EH (cell line): ENCODE measurements around the gene MESP1.
"Not testable (repeated sequence)": the region's sequence is repeated elsewhere in the genome, so short reads cannot be mapped to it uniquely, and the experiment has no call there.

Experiments
- DNase-seq: peaks from one replicate; pipeline ENCODE4 v3.0.0-alpha.2; 2015; ENCODE audit warnings: low read depth

Gene MESP1, protein sequence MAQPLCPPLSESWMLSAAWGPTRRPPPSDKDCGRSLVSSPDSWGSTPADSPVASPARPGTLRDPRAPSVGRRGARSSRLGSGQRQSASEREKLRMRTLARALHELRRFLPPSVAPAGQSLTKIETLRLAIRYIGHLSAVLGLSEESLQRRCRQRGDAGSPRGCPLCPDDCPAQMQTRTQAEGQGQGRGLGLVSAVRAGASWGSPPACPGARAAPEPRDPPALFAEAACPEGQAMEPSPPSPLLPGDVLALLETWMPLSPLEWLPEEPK

DNA sequence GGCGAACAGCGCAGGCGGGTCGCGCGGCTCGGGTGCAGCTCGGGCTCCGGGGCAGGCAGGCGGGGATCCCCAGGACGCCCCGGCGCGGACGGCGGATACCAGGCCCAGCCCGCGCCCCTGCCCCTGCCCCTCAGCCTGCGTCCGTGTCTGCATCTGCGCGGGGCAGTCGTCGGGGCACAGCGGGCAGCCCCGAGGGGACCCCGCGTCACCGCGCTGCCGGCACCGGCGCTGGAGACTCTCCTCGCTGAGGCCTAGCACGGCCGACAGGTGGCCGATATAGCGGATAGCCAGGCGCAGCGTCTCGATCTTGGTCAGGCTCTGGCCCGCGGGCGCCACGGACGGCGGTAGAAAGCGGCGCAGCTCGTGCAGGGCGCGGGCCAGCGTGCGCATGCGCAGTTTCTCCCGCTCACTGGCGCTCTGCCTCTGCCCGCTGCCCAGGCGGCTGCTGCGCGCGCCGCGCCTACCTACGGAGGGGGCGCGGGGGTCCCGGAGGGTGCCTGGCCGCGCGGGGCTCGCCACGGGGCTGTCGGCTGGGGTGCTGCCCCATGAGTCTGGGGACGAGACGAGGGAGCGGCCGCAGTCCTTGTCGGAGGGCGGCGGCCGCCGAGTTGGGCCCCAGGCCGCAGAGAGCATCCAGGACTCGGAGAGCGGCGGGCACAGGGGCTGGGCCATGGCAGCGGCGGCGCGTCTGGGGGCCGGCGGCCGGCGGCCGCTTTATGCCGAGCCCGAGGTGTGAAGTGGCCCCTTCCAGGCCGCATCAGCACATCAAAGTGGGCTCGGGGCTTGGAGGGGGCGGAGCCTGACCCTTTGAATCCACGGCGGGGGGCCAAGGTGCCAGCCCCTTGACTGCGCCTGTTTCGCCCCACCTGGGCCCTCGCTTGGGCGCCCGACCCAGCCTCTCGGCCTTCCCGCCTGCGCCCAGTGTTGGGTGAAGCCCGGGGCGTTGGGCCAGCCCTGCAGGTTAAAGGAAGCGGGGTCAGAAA, at the start of gene MESP1:
TSS of gene MESP1 (minus strand) at position 690 of the 983 bp plus-strand sequence. CDS start at position 672, 18 bp downstream.
- peak; percentile 92 for DNase-seq

DNA sequence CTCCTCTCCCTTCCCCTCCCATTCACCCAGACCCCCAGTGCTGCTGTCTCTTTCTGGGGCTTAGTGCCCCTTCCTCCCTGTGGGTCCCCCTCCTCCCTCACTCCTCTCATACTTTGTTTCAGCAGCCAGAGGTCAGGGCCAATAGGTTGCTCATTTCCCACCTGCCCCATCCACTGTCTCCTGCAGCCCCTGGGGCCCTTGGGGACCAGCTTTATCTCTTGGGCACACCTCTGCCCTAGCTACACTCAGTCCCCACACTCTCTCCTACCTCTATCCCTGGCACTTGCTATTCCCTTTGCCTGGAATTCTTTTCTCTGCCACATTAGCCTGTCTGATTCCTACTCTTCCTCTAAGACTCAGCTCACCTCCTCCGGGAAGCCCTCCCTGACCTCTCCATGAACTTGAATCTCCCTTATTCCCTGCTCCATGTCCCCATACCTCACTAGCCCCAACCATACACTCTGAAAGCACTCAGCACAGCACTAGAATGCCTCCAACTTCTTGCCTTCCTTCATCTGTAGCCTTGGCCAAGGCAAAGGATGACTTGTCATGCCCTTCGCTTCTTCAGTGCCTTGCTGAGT, 49.0 kb upstream of the MESP1 start:
- DNase-seq: no peak

DNA sequence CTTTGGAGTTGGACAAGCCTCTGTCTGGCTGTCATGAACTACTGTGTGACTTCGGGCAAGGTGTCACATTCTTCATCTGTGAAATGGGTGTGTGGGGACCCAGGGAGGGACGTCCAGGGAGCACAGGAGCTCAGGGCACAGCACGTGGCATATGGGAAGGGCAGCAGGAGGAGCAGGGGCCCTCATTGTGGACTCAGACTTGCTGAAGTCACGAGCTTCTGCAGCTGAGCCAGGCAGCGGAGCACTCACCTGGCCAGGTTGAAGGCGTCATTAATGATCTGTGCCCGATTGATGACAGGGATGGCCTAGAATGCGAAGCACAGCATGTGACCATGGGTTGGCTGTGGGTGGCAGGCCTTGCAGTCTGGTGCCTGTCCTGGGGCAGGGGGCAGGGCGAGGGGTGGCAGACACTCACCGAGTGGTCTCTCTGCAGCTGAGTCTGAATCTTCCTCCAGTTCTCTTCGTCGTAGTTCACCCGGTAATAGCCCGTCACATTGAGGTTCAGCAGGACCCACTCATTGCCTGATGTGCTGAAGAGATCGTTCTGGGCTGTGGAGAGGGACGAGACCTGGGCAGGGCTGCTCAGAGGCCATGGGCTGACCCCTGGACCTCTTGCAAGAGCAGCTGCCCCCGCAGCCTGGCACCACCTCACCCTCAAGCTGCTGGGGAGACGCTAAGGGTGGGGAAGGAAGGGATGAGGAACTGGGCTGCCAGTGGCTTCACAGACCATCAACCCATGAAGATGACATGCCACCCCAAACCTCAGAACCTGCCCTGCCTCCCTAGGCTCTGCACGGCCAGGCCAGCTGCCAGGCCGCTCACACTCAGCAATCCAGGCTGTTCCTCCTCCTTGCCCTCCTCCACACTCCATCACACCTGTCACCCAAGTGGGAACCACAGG, 48.2 kb upstream of the MESP1 start:
- DNase-seq: no peak

GRCh38 chr15:89797678-89798201, 46.7 kb upstream of the MESP1 start:
- DNase-seq: no peak

- no peak for DNase-seq
These were observed 44.9 kb upstream of the MESP1 start for GRCh38 chr15:89795996-89796395.

DNA sequence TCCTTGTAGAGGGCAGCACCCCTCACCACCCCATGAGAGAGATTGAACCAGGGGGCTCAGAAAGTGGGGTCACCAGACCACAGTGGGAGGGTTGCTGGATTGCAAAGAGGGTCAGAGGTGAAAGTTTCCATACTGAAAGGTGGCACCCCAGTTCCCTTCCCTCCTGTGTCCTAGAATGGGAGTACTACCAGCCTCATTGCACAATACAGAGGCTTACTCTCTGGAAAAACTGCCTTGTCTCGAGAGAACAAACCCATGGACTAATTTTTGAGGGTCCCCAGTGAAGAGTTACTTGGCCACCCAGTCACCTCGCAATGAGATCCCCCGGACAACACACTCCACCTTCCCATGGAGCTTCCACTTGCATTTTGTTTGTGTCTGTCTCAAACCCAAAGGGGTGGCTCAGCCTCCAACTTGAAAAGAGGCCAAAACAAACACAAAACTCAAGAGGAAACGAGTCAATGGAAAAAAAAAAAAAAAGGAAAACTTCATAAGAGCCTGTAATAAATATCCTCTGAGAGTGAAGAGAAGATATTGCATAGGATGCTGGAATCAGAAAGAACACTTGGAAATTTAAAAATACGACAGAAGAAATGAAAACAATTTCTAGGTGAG, 43.7 kb upstream of the MESP1 start:
- peak; percentile 77 for DNase-seq

- DNase-seq: no peak
These were observed 41.2 kb upstream of the MESP1 start for GRCh38 chr15:89792106-89792805.

GRCh38 chr15:89790661-89791060, 39.6 kb upstream of the MESP1 start:
- DNase-seq: no peak

DNA sequence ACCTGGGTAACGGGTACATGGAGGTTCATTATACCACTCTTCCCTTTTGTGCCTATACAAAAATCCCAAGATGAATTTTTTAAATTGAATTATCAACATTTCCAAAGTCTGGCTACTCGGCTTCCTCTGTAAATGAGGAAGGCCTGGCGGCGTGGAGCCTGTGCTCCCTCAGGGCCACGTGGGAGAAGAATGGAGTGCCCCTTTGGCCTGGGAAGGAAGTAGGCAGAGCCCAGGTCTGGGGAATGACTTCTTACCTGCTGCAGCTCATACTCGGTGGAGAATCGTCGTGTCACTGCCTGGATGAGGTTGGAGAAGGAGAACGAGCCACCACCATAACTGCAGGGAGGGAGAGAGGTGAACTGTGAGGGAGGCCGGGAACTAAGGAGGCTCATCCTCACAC, 39.2 kb upstream of the MESP1 start:
- no peak for DNase-seq

GRCh38 chr15:89788585-89788984, 37.5 kb upstream of the MESP1 start:
- not testable (repeated sequence) for DNase-seq

- DNase-seq: no peak
These were observed 36.9 kb upstream of the MESP1 start for GRCh38 chr15:89787944-89788343.

DNA sequence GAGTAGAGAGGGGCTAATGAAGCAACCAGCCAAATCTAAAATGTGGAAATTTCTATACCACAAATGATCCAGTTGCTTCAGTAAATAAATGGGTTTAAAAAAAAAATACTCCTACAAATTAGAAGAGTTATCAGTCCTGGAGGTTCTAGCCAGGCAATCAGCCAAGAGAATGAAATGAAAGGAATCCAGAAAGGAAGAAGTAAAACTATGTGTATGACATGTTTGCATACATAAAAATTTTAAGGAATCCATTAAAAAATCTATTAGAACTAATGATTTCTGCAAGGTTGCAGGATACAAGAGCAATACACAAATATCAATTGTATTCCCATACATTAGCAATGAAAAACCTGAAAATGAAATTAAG, 34.7 kb upstream of the MESP1 start:
- DNase-seq: peak; percentile 72

- DNase-seq: no peak
These were observed 34.2 kb upstream of the MESP1 start for GRCh38 chr15:89785064-89785773.

DNA sequence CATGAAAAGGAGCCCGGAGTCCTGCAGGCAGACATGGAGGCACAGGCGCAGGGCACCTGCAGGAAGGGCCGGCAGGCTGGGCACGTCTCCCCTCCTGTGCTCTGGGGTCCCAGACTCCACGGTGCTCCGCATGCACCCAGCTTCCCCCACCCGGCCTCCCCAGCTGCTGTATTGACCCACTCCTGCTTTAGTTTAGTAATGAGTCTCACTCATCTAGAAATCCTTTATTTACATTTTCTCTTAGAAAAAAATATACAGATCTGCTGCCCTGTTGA, 33.6 kb upstream of the MESP1 start:
- no peak for DNase-seq

DNA sequence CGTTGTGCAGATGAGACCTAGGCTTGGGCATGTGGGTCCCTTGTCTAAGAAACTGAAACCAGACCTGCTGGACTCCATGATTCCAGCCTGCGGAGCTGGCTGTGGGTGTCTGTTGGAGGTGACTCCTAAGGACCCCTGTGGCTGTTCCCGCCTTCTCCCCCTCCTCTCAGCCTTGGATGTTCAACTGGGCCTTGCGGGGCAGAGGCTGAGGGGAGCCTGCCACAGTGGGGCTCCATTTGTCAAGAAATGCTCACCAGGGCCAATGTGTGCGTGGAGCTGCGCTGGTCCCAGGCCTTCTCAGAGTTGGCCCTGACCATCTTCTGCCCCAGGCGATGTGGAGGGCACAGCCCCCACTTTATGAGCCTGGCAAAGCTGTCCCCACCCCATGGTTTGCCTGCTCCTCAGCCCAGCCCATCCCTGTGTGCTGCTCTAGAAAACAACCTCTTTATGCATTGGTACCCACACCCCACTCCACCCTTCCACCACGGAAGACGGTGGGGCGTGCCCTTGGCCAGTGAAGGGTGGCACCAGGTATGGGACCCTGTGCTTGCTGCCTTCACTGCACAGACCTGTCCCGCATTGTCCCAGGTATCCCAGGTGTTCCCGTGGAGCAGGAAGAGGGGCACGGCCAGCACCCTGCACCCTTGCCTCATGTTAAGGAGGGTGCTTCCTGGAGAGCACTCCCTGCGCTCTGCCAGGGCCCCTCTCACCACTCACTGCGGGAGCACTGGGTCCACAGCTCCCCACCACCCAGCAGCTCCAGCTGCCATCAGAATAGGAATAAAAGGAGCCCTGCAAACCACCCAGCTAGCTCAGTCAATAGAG, 33.0 kb upstream of the MESP1 start:
- peak; percentile 56 for DNase-seq

- peak; percentile 54 for DNase-seq
These were observed 32.2 kb upstream of the MESP1 start for GRCh38 chr15:89783111-89783860.

DNA sequence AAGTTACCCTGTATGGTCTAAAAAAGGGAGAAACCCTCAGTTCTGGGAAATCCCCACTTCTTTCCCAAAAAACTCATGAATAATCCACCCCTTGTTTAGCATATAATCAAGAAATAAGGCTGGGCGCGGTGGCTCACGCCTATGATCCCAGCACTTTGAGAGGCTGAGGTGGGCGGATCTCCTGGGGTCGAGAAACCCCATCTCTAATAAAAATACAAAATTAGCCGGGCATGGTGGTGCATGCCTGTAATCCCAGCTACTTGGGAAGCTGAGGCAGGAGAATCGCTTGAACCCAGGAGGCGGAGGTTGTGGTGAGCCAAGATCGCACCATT, 31.5 kb upstream of the MESP1 start:
- DNase-seq: not testable (repeated sequence)

DNA sequence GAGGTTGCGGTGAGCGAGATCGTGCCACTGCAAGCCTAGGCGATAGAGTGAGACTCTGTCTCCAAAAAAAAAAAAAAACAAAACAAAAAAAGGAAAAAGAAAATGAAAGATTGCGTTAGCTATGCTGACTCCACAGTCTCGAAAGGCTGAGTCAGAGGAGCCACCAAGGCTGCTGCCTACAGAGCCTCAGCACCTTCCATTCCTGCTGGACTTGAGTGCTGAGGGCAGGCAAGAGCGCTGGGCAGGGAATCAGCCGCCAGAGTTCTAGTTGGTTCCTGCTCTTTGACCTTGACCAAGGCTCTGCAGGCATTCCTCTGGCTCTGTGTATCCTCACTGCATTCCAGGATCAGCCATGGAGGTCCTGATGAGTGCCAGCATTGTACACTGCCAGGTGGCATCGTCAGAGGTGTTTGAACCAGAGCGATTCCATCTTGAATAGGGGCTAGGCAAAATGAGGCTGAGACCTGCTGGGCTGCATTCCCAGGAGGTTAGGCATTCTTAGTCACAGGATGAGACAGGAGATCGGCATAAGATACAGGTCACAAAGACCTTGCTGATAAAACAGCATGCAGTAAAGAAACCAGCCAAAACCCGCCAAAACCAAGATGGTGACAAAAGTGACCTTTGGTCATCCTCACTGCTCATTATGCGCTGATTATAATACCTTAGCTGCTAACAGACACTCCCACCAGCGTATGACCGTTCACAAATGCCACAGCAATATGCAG, 31.0 kb upstream of the MESP1 start:
- peak; percentile 73 for DNase-seq
